Natural killer cell (primary cell): Measurements from ENCODE around the gene PRND. TPM values are rescaled to one million over a fixed set of nuclear protein-coding genes. Genes with fewer than 3 reads are reported as not detected.
A peak's percentile ranks its signal among the peaks of the same experiment; 100 is the strongest.

Source experiments
- ATAC-seq, 3 donors: fragments of 150-1000 bp in 2 of 3; fragments of 200-7000 bp in 1 of 3; cut with Tn5 transposase; 1 replicate in 1 of 3; 2 replicates in 2 of 3; pipeline ENCODE4 v1.10.0; 2021; ENCODE audit warnings: mild to moderate bottlenecking in 2 of 3, moderate library complexity in 2 of 3
- DNase-seq, 2 donors: peaks; one replicate each; pipeline versions ENCODE4 v3.0.0 to v3.0.0-alpha.2; 2013 to 2021; ENCODE audit warnings: mixed read lengths in 1 of 2
- H3K27ac ChIP-seq: one replicate; pipeline ENCODE4 v1.5.1; 2013; ENCODE audit warnings: mild to moderate bottlenecking, low read length
- H3K27me3 ChIP-seq: one replicate; pipeline ENCODE4 v1.6.1; 2013; ENCODE audit warnings: low read length; ENCODE audit not compliant: control insufficient read depth, insufficient read depth
- H3K36me3 ChIP-seq: one replicate; pipeline ENCODE4 v1.6.1; 2013; ENCODE audit warnings: low read length; ENCODE audit not compliant: control insufficient read depth, insufficient read depth
- H3K4me1 ChIP-seq: one replicate; pipeline ENCODE4 v1.6.1; 2013; ENCODE audit warnings: low read length; ENCODE audit not compliant: control insufficient read depth, insufficient read depth
- H3K4me3 ChIP-seq: one replicate; pipeline ENCODE4 v1.5.1; 2013; ENCODE audit warnings: low read length
- H3K9me3 ChIP-seq: one replicate; pipeline ENCODE4 v1.6.1; 2013; ENCODE audit warnings: low read length; ENCODE audit not compliant: control insufficient read depth, insufficient read depth
- H3K27ac Mint-ChIP-seq, 2 donors: one replicate each; pipeline ENCODE4 v1.8.0; 2022; ENCODE audit warnings: mild to moderate bottlenecking in 2 of 2, mixed read lengths in 2 of 2, moderate library complexity in 1 of 2
- H3K27me3 Mint-ChIP-seq, 2 donors: one replicate each; pipeline ENCODE4 v1.8.0; 2022; ENCODE audit warnings: low read depth in 2 of 2, mixed read lengths in 2 of 2
- H3K36me3 Mint-ChIP-seq: one replicate; pipeline ENCODE4 v1.8.0; 2022; ENCODE audit warnings: mixed read lengths
- H3K4me1 Mint-ChIP-seq, 2 donors: one replicate each; pipeline ENCODE4 v1.8.0; 2022; ENCODE audit warnings: mixed read lengths in 2 of 2
- H3K4me3 Mint-ChIP-seq: one replicate; pipeline ENCODE4 v1.8.0; 2022; ENCODE audit warnings: mild to moderate bottlenecking, moderate library complexity, mixed read lengths
- H3K9me3 Mint-ChIP-seq, 2 donors: one replicate each; pipeline ENCODE4 v1.8.0; 2022; ENCODE audit warnings: mixed read lengths in 2 of 2
- CTCF ChIP-seq: fragments of 200-600 bp; IDR thresholded peaks from one replicate; pipeline ENCODE4 v1.8.0; 2022; ENCODE audit warnings: antibody characterized with exemption
- WGBS: methylation state at CpG from one replicate; pipeline ENCODE4 v1.1.7; 2013; ENCODE audit warnings: missing lambda C conversion rate; ENCODE audit not compliant: insufficient coverage; 5-methylcytosine and 5-hydroxymethylcytosine counted together
- intact Hi-C: fragments of 100-400 bp; cut with micrococcal nuclease; formaldehyde crosslinking; loops from one replicate; pipeline ENCODE4 v1.14.2; 2022
- total RNA-seq, 4 donors: library from RNA; stranded (reverse); fragments of 120-200 nt in 1 of 4; gene quantifications; one replicate each; pipeline versions ENCODE4 v1.2.3 to v1.2.4, GENCODE V29; 2013 to 2022

PRND gene
- total RNA-seq, 3 donors from 2014 or later (not counting 1 experiment from before 2014, with no cell fraction given) = not detected

GRCh38 chr20:4683261-4683660 lies 38.4 kb upstream of the PRND start:
- H3K9me3 Mint-ChIP-seq = no peaks in the 10 kb centered on the region
- ATAC-seq (no peak), DNase-seq (no peak)
- peak overlapping the region; percentile 94 to 95 for H3K27ac Mint-ChIP-seq
- Histone ChIP-seq H3K36me3 (no peaks in the 10 kb centered on the region), H3K27ac (peak overlapping the region; percentile 85), H3K4me3 (no peak overlapping the region), H3K4me1 (peaks cover 39% of the 10 kb centered on the region), H3K9me3 (no peaks in the 10 kb centered on the region), H3K27me3 (no peaks in the 10 kb centered on the region)
- no peaks in the 10 kb centered on the region for H3K36me3 Mint-ChIP-seq
- no peak for TF ChIP-seq CTCF
- no CpG with 5 or more reads among the region's 2 CpGs for WGBS
- H3K4me1 Mint-ChIP-seq = peaks cover 40 to 45% of the 10 kb centered on the region in 2 donors
- H3K4me3 Mint-ChIP-seq = peak overlapping the region; percentile 21
- intact Hi-C loops = no loop called here
- H3K27me3 Mint-ChIP-seq = peaks cover 3 to 7% of the 10 kb centered on the region in 2 donors

- H3K27me3 Mint-ChIP-seq = peaks cover 0 to 3% of the 10 kb centered on the region in 2 donors
- TF ChIP-seq CTCF = no peak
- no peak for ATAC-seq
- no peaks in the 10 kb centered on the region for H3K9me3 Mint-ChIP-seq
- Histone ChIP-seq H3K4me3 (no peak overlapping the region), H3K4me1 (peaks cover 39% of the 10 kb centered on the region), H3K27ac (peak overlapping the region; percentile 11), H3K27me3 (no peaks in the 10 kb centered on the region), H3K36me3 (no peaks in the 10 kb centered on the region), H3K9me3 (no peaks in the 10 kb centered on the region)
- H3K4me3 Mint-ChIP-seq = peak overlapping the region; percentile 94
- DNase-seq = no peak
- 100% methylated on average over 6 of the region's 6 CpGs for WGBS
- intact Hi-C loops = no loop called here
- peak overlapping the region; percentile 94 to 95 for H3K27ac Mint-ChIP-seq
- peaks cover 55 to 57% of the 10 kb centered on the region in 2 donors for H3K4me1 Mint-ChIP-seq
- H3K36me3 Mint-ChIP-seq = no peaks in the 10 kb centered on the region
These were observed 36.8 kb upstream of the PRND start for GRCh38 chr20:4684837-4685413.

GRCh38 chr20:4685923-4686221 lies 35.8 kb upstream of the PRND start:
- H3K27ac ChIP-seq = peak overlapping the region; percentile 88
- Mint-ChIP-seq H3K4me1 (peaks cover 62 to 66% of the 10 kb centered on the region in 2 donors), H3K27ac (peak overlapping the region; percentile 94 to 95), H3K9me3 (no peaks in the 10 kb centered on the region), H3K4me3 (peak overlapping the region; percentile 94), H3K36me3 (no peaks in the 10 kb centered on the region), H3K27me3 (no peaks in the 10 kb centered on the region)
- ATAC-seq (no peak), DNase-seq (no peak)
- intact Hi-C loops = no loop called here
- H3K4me3 ChIP-seq = peak overlapping the region; percentile 60
- peaks cover 39% of the 10 kb centered on the region for H3K4me1 ChIP-seq
- H3K9me3 ChIP-seq = no peaks in the 10 kb centered on the region
- H3K36me3 ChIP-seq = no peaks in the 10 kb centered on the region
- H3K27me3 ChIP-seq = no peaks in the 10 kb centered on the region
- no peak for TF ChIP-seq CTCF
- WGBS = 2% methylated on average over 7 of the region's 8 CpGs

GRCh38 chr20:4688305-4688704 lies 33.4 kb upstream of the PRND start:
- no peak for TF ChIP-seq CTCF
- H3K4me3 ChIP-seq = no peak overlapping the region
- DNase-seq = no peak
- Mint-ChIP-seq H3K4me3 (peak overlapping the region; percentile 6), H3K36me3 (no peaks in the 10 kb centered on the region), H3K27ac (peak overlapping the region; percentile 77 to 78), H3K9me3 (no peaks in the 10 kb centered on the region), H3K4me1 (peaks cover 80% of the 10 kb centered on the region in 2 donors), H3K27me3 (no peaks in the 10 kb centered on the region)
- H3K36me3 ChIP-seq = peaks cover 4% of the 10 kb centered on the region
- H3K4me1 ChIP-seq = peaks cover 30% of the 10 kb centered on the region
- intact Hi-C loops = no loop called here
- no peak for ATAC-seq
- H3K27me3 ChIP-seq = no peaks in the 10 kb centered on the region
- 79% methylated on average over 2 of the region's 2 CpGs for WGBS
- H3K9me3 ChIP-seq = no peaks in the 10 kb centered on the region
- no peak overlapping the region for H3K27ac ChIP-seq
